Kidney (tissue), 14 donors: ENCODE measurements around the gene TSHZ2. TPM values are rescaled to one million over a fixed set of nuclear protein-coding genes. Genes with fewer than 3 reads are reported as not detected.
A peak's percentile ranks its signal among the peaks of the same experiment; 100 is the strongest.

Experiments
- DNase-seq, 5 donors: peaks; one replicate each; pipeline ENCODE4 v3.0.0-alpha.2; 2013 to 2020
- FAIRE-seq: peaks from 2 replicates; lab custom pipeline; 2012; peaks lifted over from hg19 to GRCh38; lab: Jason Lieb, UNC
- H3K27ac ChIP-seq, 2 donors: one replicate each; pipeline ENCODE4 v1.7.0; 2013; ENCODE audit warnings: low read depth in 2 of 2, low read length in 2 of 2, inconsistent platforms in 1 of 2
- H3K27me3 ChIP-seq: one replicate; pipeline ENCODE4 v1.7.1; 2013; ENCODE audit warnings: low read length, inconsistent platforms; ENCODE audit not compliant: control insufficient read depth, insufficient read depth
- H3K36me3 ChIP-seq, 3 donors: one replicate each; pipeline versions ENCODE4 v1.7.0 to v1.7.1; 2013; ENCODE audit warnings: low read length in 3 of 3, control low read depth in 1 of 3, inconsistent platforms in 1 of 3; ENCODE audit not compliant: insufficient read depth in 3 of 3, control insufficient read depth in 2 of 3
- H3K4me1 ChIP-seq, 3 donors: one replicate each; pipeline versions ENCODE4 v1.7.0 to v1.7.1; 2013; ENCODE audit warnings: low read length in 3 of 3, inconsistent platforms in 1 of 3, low read depth in 1 of 3; ENCODE audit not compliant: control insufficient read depth in 2 of 3, insufficient read depth in 2 of 3
- H3K4me3 ChIP-seq, 3 donors: one replicate each; pipeline versions ENCODE4 v1.7.0 to v1.8.1; 2013; ENCODE audit warnings: low read length in 3 of 3, control low read depth in 1 of 3, inconsistent platforms in 1 of 3
- H3K9ac ChIP-seq, 3 donors: one replicate each; pipeline versions ENCODE4 v1.7.0 to v1.7.1; 2013; ENCODE audit warnings: low read length in 3 of 3, control low read depth in 1 of 3, inconsistent platforms in 1 of 3
- H3K9me3 ChIP-seq, 3 donors: one replicate each; pipeline versions ENCODE4 v1.7.0 to v1.7.1; 2013; ENCODE audit warnings: low read length in 3 of 3, control low read depth in 1 of 3, inconsistent platforms in 1 of 3; ENCODE audit not compliant: control insufficient read depth in 2 of 3, insufficient read depth in 1 of 3
- CTCF ChIP-seq: IDR thresholded peaks from 3 replicates; pipeline ENCODE4 v1.5.1; 2012; ENCODE audit warnings: mild to moderate bottlenecking, moderate library complexity, borderline replicate concordance; ENCODE audit not compliant: insufficient read depth; ENCODE audit errors: extremely low read depth
- intact Hi-C: fragments of 100-400 bp; cut with DNase I; formaldehyde crosslinking; loops from one replicate; pipeline ENCODE4 v1.11.1; 2022
- polyA plus RNA-seq: library from polyadenylated mRNA; stranded (reverse); fragments of 350-450 nt; fragmentation: Illumina TruSeq; extraction: RNeasy Lipid Tissue Mini Kit (QIAGEN cat#74804); gene quantifications from one replicate; pipeline ENCODE4 v1.2.3, GENCODE V29; 2014; ENCODE audit warnings: low read depth, low replicate concordance; ENCODE audit not compliant: insufficient read depth
- total RNA-seq: library from RNA; stranded (reverse); fragmentation: NEBNext Ultra II Directional; extraction: Animal tissue kit (Norgen Biotek cat#: 25700); gene quantifications from one replicate; pipeline ENCODE4 v1.2.1, GENCODE V29; 2021
- donor health status: control.
- donor health status: control.
- donor health status: control.
- donor health status: control.
- donor health status: control.
- donor health status: DM: yes; HTN: yes; CAD: no.
- donor health status: Normal renal cell carcinoma (clear cell type).

TSHZ2 gene
- total and polyA plus RNA-seq, 2 donors from 2014 or later = 0.86 to 15.5 TPM

DNA sequence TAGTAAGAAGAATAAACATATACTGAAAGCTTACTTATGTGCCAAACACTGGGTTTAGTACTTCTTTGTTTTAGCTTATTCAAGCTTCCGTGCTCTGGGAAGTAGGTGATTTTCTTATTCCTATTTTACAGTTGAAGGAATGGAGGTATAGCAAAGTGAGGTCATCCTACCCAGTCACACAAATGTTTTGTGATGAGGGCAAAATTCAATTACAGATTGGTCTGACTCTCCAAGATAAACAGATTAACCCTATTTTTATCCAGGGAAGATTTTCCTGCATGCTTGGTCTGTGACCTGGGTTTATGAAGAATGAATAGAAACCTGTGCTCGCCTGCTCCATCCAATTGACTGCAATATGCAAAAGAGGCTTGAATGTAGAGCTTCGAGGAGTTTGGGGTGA is 311.4 kb downstream of the TSHZ2 start:
- Histone ChIP-seq H3K36me3 (no peaks in the 10 kb centered on the region), H3K27ac (no peak overlapping the region), H3K27me3 (no peaks in the 10 kb centered on the region), H3K4me3 (no peak overlapping the region), H3K9ac (no peak overlapping the region), H3K4me1 (no peaks in the 10 kb centered on the region), H3K9me3 (no peaks in the 10 kb centered on the region)
- TF ChIP-seq CTCF = no peak
- intact Hi-C loops = no loop called here
- no peak for FAIRE-seq
- DNase-seq = no peak

GRCh38 chr20:53284256-53284655 is 312.1 kb downstream of the TSHZ2 start:
- no peak overlapping the region for H3K4me3 ChIP-seq
- TF ChIP-seq CTCF = no peak
- no peaks in the 10 kb centered on the region for H3K27me3 ChIP-seq
- no peak for FAIRE-seq
- intact Hi-C loops = no loop called here
- no peaks in the 10 kb centered on the region for H3K36me3 ChIP-seq
- H3K4me1 ChIP-seq = no peaks in the 10 kb centered on the region
- no peak overlapping the region for H3K9ac ChIP-seq
- no peak overlapping the region for H3K27ac ChIP-seq
- H3K9me3 ChIP-seq = no peaks in the 10 kb centered on the region
- DNase-seq = no peak

DNA sequence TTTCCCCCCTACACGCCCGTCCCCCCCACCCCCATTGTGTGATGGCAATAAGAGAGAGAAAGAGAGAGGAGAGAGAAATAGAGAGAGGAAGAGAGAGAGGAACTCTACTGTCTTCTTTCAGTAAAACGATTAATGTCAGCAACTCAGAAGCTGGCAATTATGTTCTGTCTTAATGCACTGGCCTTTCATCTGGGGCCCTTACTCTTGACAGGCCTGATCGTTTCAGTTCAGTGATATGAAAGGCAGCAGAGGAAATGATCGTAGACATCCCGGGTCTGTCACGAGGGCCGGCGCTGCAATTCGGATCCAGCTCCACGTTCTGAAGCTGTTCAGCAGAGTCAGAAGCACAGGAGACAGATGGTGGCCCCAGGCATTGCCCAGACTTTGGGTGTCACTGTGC is 312.5 kb downstream of the TSHZ2 start:
- no peak for TF ChIP-seq CTCF
- intact Hi-C loops = no loop called here
- no peak for FAIRE-seq

DNA sequence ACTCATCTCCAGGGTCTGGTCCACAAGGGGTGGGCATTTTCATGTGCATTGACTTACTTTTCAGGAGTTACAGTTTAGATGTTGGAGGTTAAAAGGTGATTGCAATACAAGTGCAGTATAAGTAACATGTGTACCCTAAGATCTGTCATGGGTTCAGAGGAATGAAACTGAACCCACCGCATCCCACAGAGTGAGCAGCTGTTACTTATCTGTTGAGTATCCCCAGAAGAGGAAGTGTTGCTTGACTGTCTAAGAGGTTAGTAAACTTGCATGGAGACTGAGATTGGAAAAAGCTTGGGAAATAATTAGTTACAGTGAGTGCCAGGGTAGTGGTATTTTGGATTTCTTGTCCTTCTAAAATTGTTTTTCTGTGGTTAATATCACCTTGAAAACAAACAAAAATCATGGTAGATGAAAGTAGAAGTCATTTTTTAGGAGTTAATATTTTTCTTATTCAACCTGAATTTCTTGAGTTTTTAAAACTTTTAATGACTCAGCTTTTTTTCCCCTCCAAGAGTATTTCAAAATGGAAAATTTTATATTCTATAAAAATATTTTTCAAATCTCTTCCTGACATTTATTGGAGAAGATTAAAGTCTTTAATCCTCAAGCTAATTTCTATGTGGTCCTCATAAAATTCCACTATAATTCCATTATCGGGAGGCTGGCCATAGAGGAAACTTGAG is 315.3 kb downstream of the TSHZ2 start:
- no peak for TF ChIP-seq CTCF
- intact Hi-C loops = no loop called here
- H3K4me3 ChIP-seq = no peak overlapping the region
- no peak overlapping the region for H3K9ac ChIP-seq
- no peaks in the 10 kb centered on the region for H3K36me3 ChIP-seq
- peak in 3 of 5 donors; percentile 26 to 69 (median 33) for DNase-seq
- H3K4me1 ChIP-seq = no peaks in the 10 kb centered on the region
- no peak overlapping the region for H3K27ac ChIP-seq
- FAIRE-seq = no peak
- no peaks in the 10 kb centered on the region for H3K27me3 ChIP-seq
- H3K9me3 ChIP-seq = no peaks in the 10 kb centered on the region

More for the DNA sequence above, 312.5 kb downstream of the TSHZ2 start:
- Histone ChIP-seq H3K27ac (no peak overlapping the region), H3K4me3 (no peak overlapping the region), H3K27me3 (no peaks in the 10 kb centered on the region), H3K4me1 (no peaks in the 10 kb centered on the region), H3K36me3 (no peaks in the 10 kb centered on the region), H3K9ac (no peak overlapping the region), H3K9me3 (no peaks in the 10 kb centered on the region)
- no peak for DNase-seq
